HG03060 (cell line): ENCODE results near the gene SCNN1G.

Source experiments
- ATAC-seq: cut with Tn5 transposase; IDR thresholded peaks from one replicate; pipeline ENCODE4 v1.9.1; 2021; ENCODE audit warnings: low read depth, moderate number of reproducible peaks; ENCODE audit not compliant: unreplicated experiment

Gene SCNN1G

GRCh38 chr16:23149993-23150364, 32.6 kb upstream of the SCNN1G start:
- no peak for ATAC-seq

- no peak for ATAC-seq
Measured at GRCh38 chr16:23152386-23153178, 30.0 kb upstream of the SCNN1G start.

DNA sequence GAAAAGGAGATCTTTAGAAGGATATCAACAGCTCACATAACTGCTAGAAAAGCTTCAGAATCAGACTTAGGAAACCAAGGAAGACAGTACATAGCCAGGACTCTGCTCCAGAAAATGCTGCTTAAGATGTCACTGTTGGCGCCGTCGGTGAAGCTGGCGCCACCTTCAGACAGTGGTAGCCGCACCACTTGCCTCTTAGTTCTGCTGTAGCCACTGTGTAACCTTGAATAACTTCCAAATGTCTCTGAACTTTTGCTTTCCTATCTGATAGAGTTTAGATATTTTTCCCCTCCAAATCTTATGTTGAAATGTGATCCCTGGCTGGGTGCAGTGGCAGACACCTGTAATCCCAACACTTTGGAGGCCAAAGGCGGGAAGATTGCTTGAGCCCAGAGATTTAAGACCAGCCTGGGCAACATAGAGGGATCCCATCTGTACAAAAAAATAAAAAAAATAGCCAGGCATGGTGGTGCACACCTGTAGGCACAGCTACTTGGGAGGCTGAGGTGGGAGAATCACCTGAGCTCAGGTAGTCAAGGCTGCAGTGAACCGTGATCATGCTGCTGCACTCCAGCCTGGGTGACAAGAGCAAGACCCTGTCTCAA, 27.0 kb upstream of the SCNN1G start:
- no peak for ATAC-seq

- no peak for ATAC-seq
Measured at GRCh38 chr16:23156110-23156509, 26.4 kb upstream of the SCNN1G start.

DNA sequence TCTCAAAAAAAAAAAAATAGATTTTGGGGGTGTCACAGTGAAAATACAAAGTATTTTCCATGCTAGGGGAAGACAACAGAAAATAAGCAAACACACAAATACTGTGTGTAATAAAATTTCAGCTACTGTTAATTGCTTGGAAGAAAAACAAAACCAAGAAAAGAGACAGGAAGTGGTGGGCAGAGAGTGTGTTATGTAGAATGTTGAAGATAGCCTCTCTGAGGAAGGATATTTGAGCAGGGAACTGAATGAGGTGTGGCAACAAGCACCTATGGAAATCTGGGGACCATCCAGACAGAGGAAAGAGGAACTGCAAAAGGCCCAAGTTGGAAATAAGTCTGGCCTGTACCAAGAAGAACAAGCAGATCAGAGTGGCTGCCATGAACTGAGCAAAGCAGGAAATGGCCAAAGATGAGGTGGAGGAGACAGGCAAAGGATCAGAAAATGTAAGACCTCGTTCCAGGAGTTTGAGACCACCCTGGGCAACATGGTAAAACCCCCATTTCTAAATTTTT, 25.5 kb upstream of the SCNN1G start:
- no peak for ATAC-seq

DNA sequence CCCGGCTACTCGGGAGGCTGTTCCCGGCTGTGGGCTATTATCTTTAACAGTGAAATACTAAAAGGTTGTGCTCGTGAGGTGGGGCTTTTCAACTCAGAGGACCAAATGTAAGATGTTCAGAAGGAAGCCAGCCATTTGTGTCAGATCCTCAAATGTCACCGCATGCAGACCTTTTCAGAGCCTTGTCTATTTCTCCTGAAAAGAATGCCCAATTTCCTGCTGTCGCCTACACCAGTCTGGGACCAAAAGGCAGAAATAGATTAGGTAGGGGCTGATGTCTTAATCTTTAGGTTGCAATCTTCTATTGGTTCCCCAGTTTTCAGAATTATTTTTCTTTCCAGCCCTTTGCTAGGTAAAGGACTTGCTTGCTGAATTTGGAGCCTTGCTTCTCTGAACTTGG, 24.4 kb upstream of the SCNN1G start:
- no peak for ATAC-seq

- no peak for ATAC-seq
Measured at GRCh38 chr16:23160082-23160481, 22.5 kb upstream of the SCNN1G start.

- ATAC-seq: no peak
Measured at GRCh38 chr16:23160574-23160973, 22.0 kb upstream of the SCNN1G start.

DNA sequence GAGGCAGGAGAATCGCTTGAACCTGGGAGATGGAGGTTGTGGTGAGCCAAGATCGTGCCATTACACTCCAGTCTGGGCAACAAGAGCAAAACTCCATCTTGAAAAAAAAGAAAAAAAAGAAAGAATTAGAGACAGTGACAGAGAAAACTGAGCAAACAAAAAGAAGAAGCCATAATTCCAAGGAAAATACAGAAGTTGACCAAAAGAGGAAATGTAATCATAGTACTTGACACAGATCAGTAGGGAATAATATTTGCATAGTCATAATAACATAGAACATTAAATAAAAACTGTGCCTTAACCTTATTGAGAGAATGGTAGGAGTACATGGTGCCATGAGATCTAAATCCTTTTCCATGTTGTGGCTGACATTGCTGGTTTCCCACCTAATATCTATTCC, 18.6 kb upstream of the SCNN1G start:
- ATAC-seq: no peak

DNA sequence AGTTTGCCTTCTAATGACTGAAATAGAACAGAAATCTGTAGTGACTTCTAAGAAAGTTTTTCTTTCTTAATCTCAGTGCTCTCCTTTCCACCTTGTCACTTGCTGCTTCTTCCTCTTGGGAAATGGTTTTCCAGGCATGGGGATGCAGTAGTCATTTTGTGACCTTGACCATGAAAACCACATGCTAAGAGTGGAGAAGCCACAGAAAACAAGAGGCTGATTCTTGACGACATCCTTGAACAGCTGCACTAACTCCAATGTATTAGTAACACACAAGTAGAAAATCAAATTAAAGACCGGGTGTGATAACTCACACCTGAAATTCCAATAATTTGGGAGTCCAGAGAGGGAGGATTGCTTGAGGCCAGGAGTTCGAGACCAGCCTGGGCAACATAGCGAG, 17.8 kb upstream of the SCNN1G start:
- ATAC-seq: no peak

DNA sequence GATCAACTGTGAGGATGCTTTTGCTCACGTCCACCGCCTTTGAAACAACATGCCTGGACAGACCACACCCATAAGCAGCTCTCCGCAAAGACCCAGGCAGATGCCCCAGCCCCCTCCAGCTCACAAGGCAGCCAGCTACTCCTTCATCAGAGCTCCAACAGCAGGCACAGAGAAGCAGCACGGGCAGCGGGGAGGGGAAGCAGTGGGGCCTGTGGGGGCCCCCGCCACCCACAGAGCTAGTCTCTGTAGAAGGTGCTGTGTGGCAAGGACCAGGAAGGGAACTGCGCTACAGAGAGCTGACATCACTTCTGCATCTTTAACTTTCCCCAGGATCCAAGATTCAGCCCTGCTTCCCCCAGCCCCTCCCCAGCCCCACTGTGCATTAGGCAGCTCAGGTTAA, 10.0 kb upstream of the SCNN1G start:
- ATAC-seq: no peak

GRCh38 chr16:23172994-23173393, 9.6 kb upstream of the SCNN1G start:
- no peak for ATAC-seq

- ATAC-seq: no peak
Measured at GRCh38 chr16:23174622-23175021, 7.9 kb upstream of the SCNN1G start.

DNA sequence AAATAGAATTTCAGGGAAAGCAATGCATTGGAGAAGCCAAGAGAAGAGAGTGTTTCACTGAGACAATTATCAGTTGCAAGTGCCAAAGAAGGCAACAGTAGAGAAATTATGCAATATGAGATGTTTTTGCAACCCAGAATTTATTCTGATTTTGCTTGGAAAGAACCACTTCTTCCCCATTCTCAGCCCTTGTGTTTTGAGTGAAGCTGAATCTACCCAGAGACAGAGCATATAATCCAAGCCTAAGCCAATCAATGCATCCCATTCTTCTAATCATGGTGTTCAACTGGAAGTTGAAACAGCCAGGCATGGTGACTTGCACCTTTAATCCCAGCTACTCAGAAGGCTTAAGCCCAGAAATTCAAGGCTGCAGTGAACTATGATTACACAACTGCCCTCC, 6.9 kb upstream of the SCNN1G start:
- no peak for ATAC-seq

DNA sequence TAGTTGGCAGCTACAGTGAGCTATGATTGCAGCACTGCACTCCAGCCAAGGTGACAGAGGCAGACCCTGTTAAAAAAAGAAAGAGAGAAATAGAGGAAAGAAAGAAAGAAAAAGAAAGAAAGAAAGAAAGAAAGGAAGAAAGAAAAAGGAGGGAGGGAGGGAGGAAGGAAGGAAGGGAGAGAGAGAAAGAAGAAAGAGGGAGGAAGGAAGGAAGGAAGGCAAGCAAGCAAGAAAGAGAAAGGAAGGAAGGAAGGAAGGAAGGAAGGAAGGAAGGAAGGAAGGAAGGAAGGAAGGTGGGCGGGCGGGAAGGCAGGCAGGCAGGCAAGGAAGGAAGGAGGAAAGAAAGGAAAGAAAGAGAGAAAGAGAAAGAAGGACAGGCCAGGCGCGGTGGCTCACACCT, 1.0 kb upstream of the SCNN1G start:
- ATAC-seq: no peak

DNA sequence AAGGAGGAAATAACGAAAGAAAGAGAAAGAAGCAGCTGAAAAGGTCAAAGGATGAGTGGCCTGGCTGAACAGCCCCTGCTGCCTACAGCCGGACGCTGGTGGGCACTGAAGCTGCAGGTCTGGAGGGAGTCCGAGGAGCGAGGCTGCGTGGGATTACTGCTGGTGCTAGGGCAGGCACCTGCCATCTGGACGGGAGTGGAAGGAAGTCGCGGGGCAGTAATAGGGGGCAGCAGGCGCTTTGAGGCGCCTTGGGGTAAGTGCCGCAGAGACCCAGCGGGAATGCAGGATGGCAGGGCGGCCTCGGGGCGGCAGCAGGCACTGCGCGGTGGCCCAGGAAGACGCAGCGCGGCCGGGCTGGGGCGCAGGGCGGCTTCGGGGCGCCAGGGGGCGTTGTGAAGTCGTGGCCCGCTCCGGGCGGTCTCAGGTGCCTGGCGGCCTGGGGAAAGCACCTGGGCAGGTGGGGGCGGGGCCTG, 303 bp upstream of the SCNN1G start:
- ATAC-seq: peak; percentile 68

- no peak for ATAC-seq
Measured at GRCh38 chr16:23183543-23183862, 958 bp downstream of the SCNN1G start.

DNA sequence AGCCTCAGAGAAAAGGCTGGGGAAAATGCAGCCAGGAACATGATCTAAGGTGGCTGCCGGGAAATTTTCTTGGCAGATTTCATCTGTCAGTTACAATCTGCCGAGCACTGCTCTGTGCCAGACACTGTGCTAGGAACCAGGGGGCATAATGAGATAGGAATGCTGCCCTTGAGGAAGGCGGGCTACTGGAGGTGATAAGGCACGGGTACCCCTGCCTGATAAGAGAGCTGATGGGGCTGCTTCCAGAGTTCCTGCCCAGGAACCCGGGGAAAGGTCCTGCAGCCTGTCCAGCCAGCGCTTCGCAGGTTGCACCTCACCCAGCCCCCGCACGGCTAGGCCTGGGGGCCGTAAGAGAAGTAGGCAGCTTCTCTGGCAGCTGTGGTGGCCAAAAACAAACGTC, 3.1 kb downstream of the SCNN1G start:
- no peak for ATAC-seq

DNA sequence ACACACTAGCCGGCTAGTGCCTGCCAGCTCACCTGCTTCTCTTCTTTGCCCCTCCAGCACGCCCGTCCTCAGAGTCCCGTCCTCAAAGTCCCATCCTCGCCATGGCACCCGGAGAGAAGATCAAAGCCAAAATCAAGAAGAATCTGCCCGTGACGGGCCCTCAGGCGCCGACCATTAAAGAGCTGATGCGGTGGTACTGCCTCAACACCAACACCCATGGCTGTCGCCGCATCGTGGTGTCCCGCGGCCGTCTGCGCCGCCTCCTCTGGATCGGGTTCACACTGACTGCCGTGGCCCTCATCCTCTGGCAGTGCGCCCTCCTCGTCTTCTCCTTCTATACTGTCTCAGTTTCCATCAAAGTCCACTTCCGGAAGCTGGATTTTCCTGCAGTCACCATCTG, 3.6 kb downstream of the SCNN1G start:
- ATAC-seq: no peak

GRCh38 chr16:23187341-23187740, 4.8 kb downstream of the SCNN1G start:
- no peak for ATAC-seq

DNA sequence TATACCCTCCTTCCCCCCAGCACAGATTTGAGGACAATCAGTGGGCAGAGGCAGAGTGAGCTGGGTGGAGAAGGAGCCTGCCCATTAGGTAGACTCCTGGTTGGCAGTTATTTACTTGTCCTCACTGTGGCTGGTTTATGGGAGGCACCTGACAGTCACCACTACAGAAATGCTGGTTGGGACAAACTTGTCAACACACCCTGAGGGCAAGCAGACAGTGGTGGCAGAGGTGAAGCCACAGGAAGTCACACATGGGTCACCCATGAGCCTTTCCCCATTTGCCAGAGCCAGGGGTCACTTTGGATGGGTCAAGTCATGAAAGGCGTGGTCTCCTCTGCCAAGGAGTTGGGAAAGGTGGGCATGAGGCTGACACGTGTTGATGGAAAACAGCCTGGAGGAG, 6.4 kb downstream of the SCNN1G start:
- no peak for ATAC-seq

- no peak for ATAC-seq
Measured at GRCh38 chr16:23194497-23195221, 12.1 kb downstream of the SCNN1G start.
